Hematopoietic multipotent progenitor cell treated with erythropoietin and hydrocortisone succinate and interleukin-3 and kit ligand, for 6 days (in vitro differentiated cells): ENCODE results near the gene ANP32D.
"Not testable (repeated sequence)": the region's sequence is repeated elsewhere in the genome, so short reads cannot be mapped to it uniquely, and the experiment has no call there.

Source experiments
- DNase-seq: peaks from one replicate; pipeline ENCODE4 v3.0.0-alpha.2; 2015

ANP32D gene

GRCh38 chr12:48508987-48509386 is 36.6 kb downstream of the ANP32D start:
- DNase-seq, result no peak

GRCh38 chr12:48510111-48510510 is 37.8 kb downstream of the ANP32D start:
- no peak for DNase-seq

- DNase-seq, result no peak
Measured at GRCh38 chr12:48512855-48513254, 40.5 kb downstream of the ANP32D start.

- DNase-seq, result no peak
Measured at GRCh38 chr12:48514728-48515127, 42.4 kb downstream of the ANP32D start.

- not testable (repeated sequence) for DNase-seq
Measured at GRCh38 chr12:48520381-48520780, 48.0 kb downstream of the ANP32D start.
